Activated CD8-positive, alpha-beta memory T cell treated with anti-CD3 and anti-CD28 coated beads for 4 hours (primary cell): ENCODE results near the gene LYRM4.

ENCODE experiments used
- DNase-seq, 2 donors: peaks; one replicate each; pipeline ENCODE4 v3.0.0-alpha.2; 2020; ENCODE audit warnings: low read depth in 2 of 2

Gene LYRM4

GRCh38 chr6:5246141-5247097, 14.3 kb downstream of the LYRM4 start:
- DNase-seq = no peak

- no peak for DNase-seq
Observed at GRCh38 chr6:5243069-5243468, 17.7 kb downstream of the LYRM4 start.

GRCh38 chr6:5241252-5241651, 19.5 kb downstream of the LYRM4 start:
- no peak for DNase-seq

- no peak for DNase-seq
Observed at GRCh38 chr6:5238336-5238735, 22.4 kb downstream of the LYRM4 start.

- DNase-seq = no peak
Observed at GRCh38 chr6:5237805-5238204, 22.9 kb downstream of the LYRM4 start.

- DNase-seq = no peak
Observed at GRCh38 chr6:5235830-5236229, 24.9 kb downstream of the LYRM4 start.

GRCh38 chr6:5234874-5235273, 25.9 kb downstream of the LYRM4 start:
- no peak for DNase-seq

- DNase-seq = no peak
Observed at GRCh38 chr6:5231289-5231688, 29.5 kb downstream of the LYRM4 start.

- DNase-seq = no peak
Observed at GRCh38 chr6:5230081-5230480, 30.7 kb downstream of the LYRM4 start.

GRCh38 chr6:5229356-5229755, 31.4 kb downstream of the LYRM4 start:
- DNase-seq = no peak

GRCh38 chr6:5223309-5223708, 37.4 kb downstream of the LYRM4 start:
- DNase-seq = no peak

- no peak for DNase-seq
Observed at GRCh38 chr6:5220443-5220842, 40.3 kb downstream of the LYRM4 start.

- no peak for DNase-seq
Observed at GRCh38 chr6:5219011-5219691, 41.6 kb downstream of the LYRM4 start.

- DNase-seq = no peak
Observed at GRCh38 chr6:5217356-5217755, 43.4 kb downstream of the LYRM4 start.

- DNase-seq = no peak
Observed at GRCh38 chr6:5215799-5216198, 45.0 kb downstream of the LYRM4 start.

GRCh38 chr6:5215159-5215558, 45.6 kb downstream of the LYRM4 start:
- DNase-seq = no peak

GRCh38 chr6:5214570-5215052, 46.1 kb downstream of the LYRM4 start:
- DNase-seq = no peak

- no peak for DNase-seq
Observed at GRCh38 chr6:5213836-5214235, 46.9 kb downstream of the LYRM4 start.

- no peak for DNase-seq
Observed at GRCh38 chr6:5211492-5211891, 49.3 kb downstream of the LYRM4 start.

GRCh38 chr6:5208471-5208971, 52.2 kb downstream of the LYRM4 start:
- DNase-seq = no peak

GRCh38 chr6:5208057-5208456, 52.7 kb downstream of the LYRM4 start:
- DNase-seq = no peak

- no peak for DNase-seq
Observed at GRCh38 chr6:5206920-5207561, 53.7 kb downstream of the LYRM4 start.
